ENCODE data around the gene RARA.

The RARA gene

GRCh38 chr17:40346765-40347158, 37.8 kb downstream of the RARA start:
- no peak for DNase-seq

GRCh38 chr17:40347319-40348135, 38.5 kb downstream of the RARA start:
- no peak for DNase-seq

- DNase-seq, result no peak
These were observed 39.1 kb downstream of the RARA start for GRCh38 chr17:40348136-40348504.

GRCh38 chr17:40348562-40349476, 39.8 kb downstream of the RARA start:
- no peak for DNase-seq

- DNase-seq, result no peak
These were observed 40.5 kb downstream of the RARA start for GRCh38 chr17:40349477-40349894.

- no peak for DNase-seq
These were observed 41.1 kb downstream of the RARA start for GRCh38 chr17:40349895-40350688.

GRCh38 chr17:40350689-40351358, 41.8 kb downstream of the RARA start:
- no peak for DNase-seq

- DNase-seq, result no peak
These were observed 42.6 kb downstream of the RARA start for GRCh38 chr17:40351359-40352236.

GRCh38 chr17:40352237-40352778, 43.3 kb downstream of the RARA start:
- DNase-seq, result no peak

- DNase-seq, result no peak
These were observed 43.9 kb downstream of the RARA start for GRCh38 chr17:40352779-40353394.

GRCh38 chr17:40354221-40355122, 45.5 kb downstream of the RARA start:
- DNase-seq, result no peak

GRCh38 chr17:40355123-40355803, 46.3 kb downstream of the RARA start:
- no peak for DNase-seq

- no peak for DNase-seq
These were observed 47.1 kb downstream of the RARA start for GRCh38 chr17:40355804-40356758.

- DNase-seq, result no peak
These were observed 48.3 kb downstream of the RARA start for GRCh38 chr17:40356990-40357881.

GRCh38 chr17:40358323-40359038, 49.5 kb downstream of the RARA start:
- no peak for DNase-seq

- DNase-seq, result no peak
These were observed 51.1 kb downstream of the RARA start for GRCh38 chr17:40360091-40360490.

Data from NCI-H524 treated with DMSO at 0.1 percent for 48 hours (cell line).